ENCODE measurements around the gene SMYD5. TPM values are rescaled to one million over a fixed set of nuclear protein-coding genes. Genes with fewer than 3 reads are reported as not detected.

Gene SMYD5
- polyA plus RNA-seq, 3 donors, result 1.6 to 5.2 (median 1.7) TPM

DNA sequence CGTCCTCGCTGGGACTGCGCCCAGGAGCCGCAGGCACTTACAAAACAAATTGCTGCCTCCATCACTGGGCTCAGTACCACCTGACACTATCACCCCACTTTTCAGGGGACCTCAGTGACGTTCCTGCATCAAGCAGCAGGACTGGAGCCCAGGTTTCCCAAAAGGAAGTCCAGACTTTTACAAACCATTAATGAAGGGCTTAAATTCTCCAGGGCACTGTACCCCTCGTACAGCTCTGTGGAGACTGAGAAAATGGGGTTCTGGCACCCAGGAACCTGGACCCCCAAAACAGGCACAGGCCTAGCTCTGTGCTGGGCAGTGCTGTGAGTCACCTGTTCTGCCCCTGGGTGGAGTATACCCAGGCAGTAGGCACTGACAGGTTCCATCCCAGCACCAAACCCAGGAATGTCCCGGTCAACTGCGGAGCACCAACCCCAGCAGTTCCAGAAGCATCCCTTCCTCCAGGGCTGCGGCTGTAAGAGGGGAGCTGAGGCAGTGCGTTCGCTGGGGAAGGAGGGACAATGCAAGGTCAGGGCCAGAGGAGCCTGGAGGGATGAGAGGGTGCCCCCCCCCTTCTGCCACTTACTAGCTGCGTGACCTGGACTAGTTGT lies 36.3 kb upstream of the SMYD5 start:
- peak overlapping the region; percentile 95 for H3K4me2 ChIP-seq (replicated peaks; ENCODE audit: extremely low read depth, low read length, poor library complexity, severe bottlenecking)
- Mint-ChIP-seq H3K36me3 (peaks cover 3 to 4% of the 10 kb centered on the region in 2 donors), H3K27me3 (ENCODE audit: low read depth in 3 of 3) (peaks cover 67 to 85% (median 70%) of the 10 kb centered on the region in 3 donors), H3K4me3 (peak overlapping the region; percentile 95), H3K9me3 (peaks cover 0 to 20% (median 6%) of the 10 kb centered on the region in 7 donors), H3K27ac (no peak overlapping the region), H3K4me1 (peaks cover 16% of the 10 kb centered on the region)
- H3K79me2 ChIP-seq (ENCODE audit: insufficient read depth, low read length), result no peaks in the 10 kb centered on the region
- no peak overlapping the region for H3K27ac ChIP-seq (ENCODE audit: low read depth in 1 of 2, low read length in 2 of 2)
- no peak overlapping the region for H3K9ac ChIP-seq (ENCODE audit: insufficient read depth, low read length, poor library complexity, severe bottlenecking)
- 0% methylated on average over 6 of the region's 12 CpGs for WGBS (ENCODE audit: insufficient coverage)
- DNase-seq, result no peak
- peak overlapping the region in 1 of 3 experiments; percentile 85 for H3K4me3 ChIP-seq (replicated peaks in 1 of 3; ENCODE audit: low read depth in 2 of 3, low read length in 3 of 3)
- TF ChIP-seq, protein P1, sequence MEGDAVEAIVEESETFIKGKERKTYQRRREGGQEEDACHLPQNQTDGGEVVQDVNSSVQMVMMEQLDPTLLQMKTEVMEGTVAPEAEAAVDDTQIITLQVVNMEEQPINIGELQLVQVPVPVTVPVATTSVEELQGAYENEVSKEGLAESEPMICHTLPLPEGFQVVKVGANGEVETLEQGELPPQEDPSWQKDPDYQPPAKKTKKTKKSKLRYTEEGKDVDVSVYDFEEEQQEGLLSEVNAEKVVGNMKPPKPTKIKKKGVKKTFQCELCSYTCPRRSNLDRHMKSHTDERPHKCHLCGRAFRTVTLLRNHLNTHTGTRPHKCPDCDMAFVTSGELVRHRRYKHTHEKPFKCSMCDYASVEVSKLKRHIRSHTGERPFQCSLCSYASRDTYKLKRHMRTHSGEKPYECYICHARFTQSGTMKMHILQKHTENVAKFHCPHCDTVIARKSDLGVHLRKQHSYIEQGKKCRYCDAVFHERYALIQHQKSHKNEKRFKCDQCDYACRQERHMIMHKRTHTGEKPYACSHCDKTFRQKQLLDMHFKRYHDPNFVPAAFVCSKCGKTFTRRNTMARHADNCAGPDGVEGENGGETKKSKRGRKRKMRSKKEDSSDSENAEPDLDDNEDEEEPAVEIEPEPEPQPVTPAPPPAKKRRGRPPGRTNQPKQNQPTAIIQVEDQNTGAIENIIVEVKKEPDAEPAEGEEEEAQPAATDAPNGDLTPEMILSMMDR (IDR thresholded peaks at IDR 0.05), result peak; percentile 69
- peaks cover 0 to 15% of the 10 kb centered on the region in 2 donors for H3K9me3 ChIP-seq (replicated peaks in 1 of 2; ENCODE audit: control insufficient read depth in 1 of 2, insufficient read depth in 1 of 2, low read length in 2 of 2)
- H3K4me1 ChIP-seq (ENCODE audit: control insufficient read depth in 1 of 2, insufficient read depth in 2 of 2, low read length in 2 of 2), result peaks cover 21 to 27% of the 10 kb centered on the region in 2 donors
- H2AFZ ChIP-seq (ENCODE audit: insufficient read depth, low read depth, low read length, poor library complexity, severe bottlenecking), result peak overlapping the region; percentile 94
- no peaks in the 10 kb centered on the region for H4K20me1 ChIP-seq (ENCODE audit: insufficient read depth, low read length)
- H3K36me3 ChIP-seq (replicated peaks in 1 of 2; ENCODE audit: control insufficient read depth in 1 of 2, insufficient read depth in 2 of 2, low read length in 2 of 2), result no peaks in the 10 kb centered on the region
- peaks cover 28 to 64% of the 10 kb centered on the region in 2 donors for H3K27me3 ChIP-seq (ENCODE audit: control insufficient read depth in 2 of 2, insufficient read depth in 2 of 2, low read length in 2 of 2)
- intact Hi-C loops (cut with micrococcal nuclease), result loop anchor here in 1 of 2 donors (1.0 to 5.0 kb wide), 3 partner anchors 90 to 285 kb away; no protein-coding TSS in a partner anchor

DNA sequence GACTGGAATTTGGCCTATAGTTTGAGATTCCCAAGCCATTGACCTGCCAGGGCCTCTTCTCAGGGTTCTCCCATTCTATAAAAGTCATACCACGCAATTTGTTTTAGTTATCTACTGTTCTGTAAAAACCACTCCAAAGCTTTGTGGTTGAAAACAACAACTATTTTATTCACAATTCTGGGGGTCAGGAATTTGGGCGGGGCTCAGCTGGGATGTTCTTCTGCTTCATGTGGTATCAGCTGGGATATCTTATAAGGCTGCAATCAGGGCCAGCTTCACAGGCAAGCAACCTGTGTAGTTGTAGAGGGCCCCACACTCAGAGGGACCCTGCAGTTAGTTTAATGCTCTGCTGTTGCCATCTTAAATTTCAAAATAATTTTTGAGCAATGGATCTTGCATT lies 28.1 kb upstream of the SMYD5 start:
- intact Hi-C loops (cut with micrococcal nuclease), result no loop called here
- H3K36me3 Mint-ChIP-seq, result no peaks in the 10 kb centered on the region
- TF ChIP-seq, protein P1 (IDR thresholded peaks at IDR 0.05), result no peak

More for the DNA sequence above, 28.1 kb upstream of the SMYD5 start:
- no peaks in the 10 kb centered on the region for H3K27me3 ChIP-seq (ENCODE audit: control insufficient read depth in 2 of 2, insufficient read depth in 2 of 2, low read length in 2 of 2)
- H3K4me3 ChIP-seq (replicated peaks in 1 of 3; ENCODE audit: low read depth in 2 of 3, low read length in 3 of 3), result no peak overlapping the region
- Mint-ChIP-seq H3K4me3 (no peak overlapping the region), H3K27ac (no peak overlapping the region), H3K4me1 (no peaks in the 10 kb centered on the region), H3K27me3 (ENCODE audit: low read depth in 3 of 3) (peaks cover 17 to 31% (median 29%) of the 10 kb centered on the region in 3 donors), H3K9me3 (peaks cover 0 to 12% (median 8%) of the 10 kb centered on the region in 7 donors)
- no peaks in the 10 kb centered on the region for H3K79me2 ChIP-seq (ENCODE audit: insufficient read depth, low read length)
- H3K9ac ChIP-seq (ENCODE audit: insufficient read depth, low read length, poor library complexity, severe bottlenecking), result no peak overlapping the region
- no peaks in the 10 kb centered on the region for H4K20me1 ChIP-seq (ENCODE audit: insufficient read depth, low read length)
- WGBS (ENCODE audit: insufficient coverage), result 100% methylated on average over 1 of the region's 2 CpGs
- no peak overlapping the region for H3K4me2 ChIP-seq (replicated peaks; ENCODE audit: extremely low read depth, low read length, poor library complexity, severe bottlenecking)
- H3K36me3 ChIP-seq (replicated peaks in 1 of 2; ENCODE audit: control insufficient read depth in 1 of 2, insufficient read depth in 2 of 2, low read length in 2 of 2), result no peaks in the 10 kb centered on the region
- no peaks in the 10 kb centered on the region for H3K4me1 ChIP-seq (ENCODE audit: control insufficient read depth in 1 of 2, insufficient read depth in 2 of 2, low read length in 2 of 2)
- DNase-seq, result no peak
- H3K27ac ChIP-seq (ENCODE audit: low read depth in 1 of 2, low read length in 2 of 2), result no peak overlapping the region
- H3K9me3 ChIP-seq (replicated peaks in 1 of 2; ENCODE audit: control insufficient read depth in 1 of 2, insufficient read depth in 1 of 2, low read length in 2 of 2), result no peaks in the 10 kb centered on the region
- H2AFZ ChIP-seq (ENCODE audit: insufficient read depth, low read depth, low read length, poor library complexity, severe bottlenecking), result no peak overlapping the region
